Activated CD4-positive, CD25-positive, alpha-beta regulatory T cell (primary cell): ENCODE measurements around the gene CALU.

Source experiments
- DNase-seq, 4 experiments: peaks; one replicate each; lab custom pipeline; 2025; lab: John Stamatoyannopoulos, UW

CALU gene

DNA sequence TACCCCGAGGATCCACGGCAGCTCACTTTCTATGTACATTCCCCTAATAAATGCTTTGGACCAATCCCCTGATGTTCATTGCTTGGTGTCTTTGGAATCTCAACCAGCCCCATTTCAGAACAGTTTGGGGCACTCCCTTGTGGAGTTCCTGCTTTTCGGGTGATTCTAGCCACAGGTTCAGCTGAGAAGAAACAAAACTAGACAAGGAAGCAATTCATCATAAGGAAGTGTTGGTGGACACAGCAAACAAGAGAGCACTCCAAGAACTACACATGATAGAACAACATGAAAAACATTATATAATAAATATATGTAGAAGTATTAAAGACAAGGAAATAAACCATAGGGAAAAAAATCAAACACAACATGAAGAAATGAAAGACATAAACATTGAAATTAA is 46.6 kb downstream of the CALU start:
- DNase-seq = no peak

DNA sequence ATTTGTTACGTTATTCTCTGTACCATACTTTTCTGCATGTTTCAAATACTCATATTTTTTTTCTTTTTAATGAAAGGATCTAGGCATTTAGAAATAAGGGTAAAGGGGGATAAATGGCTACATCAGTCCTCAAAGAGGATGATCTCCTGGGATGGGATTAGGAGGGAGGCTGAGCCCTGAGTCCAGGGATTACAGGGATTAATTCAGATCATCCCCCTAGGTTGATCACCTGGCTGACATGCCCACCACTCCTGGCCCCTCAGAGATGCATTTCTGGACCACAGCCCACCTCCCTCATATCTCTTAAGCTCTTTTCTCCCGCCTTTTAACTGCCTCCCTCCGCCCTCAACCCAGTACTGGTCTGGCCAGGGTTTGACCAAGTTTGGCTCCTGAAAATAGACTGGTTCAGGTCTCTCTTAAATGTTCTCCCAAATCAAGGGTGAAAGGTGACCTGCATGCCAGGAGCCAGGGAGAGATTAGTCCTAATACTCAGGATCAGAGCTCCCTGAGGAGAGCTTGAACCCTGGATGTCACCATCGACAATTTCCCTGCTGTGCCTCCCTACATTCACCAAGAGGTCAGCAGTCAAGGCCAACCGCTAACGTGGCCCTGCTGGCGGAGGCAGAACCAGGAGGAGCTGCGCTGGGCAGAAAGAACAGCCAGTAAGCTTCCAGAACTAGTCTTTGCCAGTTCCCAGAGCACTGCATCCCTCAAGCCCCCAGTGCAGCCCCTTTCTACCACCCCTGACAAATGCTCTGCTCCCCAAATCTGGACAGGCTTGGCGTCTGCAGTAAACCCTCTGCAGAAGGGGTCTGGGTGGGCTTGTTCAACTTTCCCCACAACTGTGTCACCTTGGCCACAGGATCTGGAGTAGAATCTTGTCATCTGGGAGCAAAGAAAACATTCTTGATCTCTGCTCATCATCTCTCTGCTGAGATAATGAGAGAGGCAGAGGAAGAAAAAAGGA is 49.6 kb downstream of the CALU start:
- no peak for DNase-seq

DNA sequence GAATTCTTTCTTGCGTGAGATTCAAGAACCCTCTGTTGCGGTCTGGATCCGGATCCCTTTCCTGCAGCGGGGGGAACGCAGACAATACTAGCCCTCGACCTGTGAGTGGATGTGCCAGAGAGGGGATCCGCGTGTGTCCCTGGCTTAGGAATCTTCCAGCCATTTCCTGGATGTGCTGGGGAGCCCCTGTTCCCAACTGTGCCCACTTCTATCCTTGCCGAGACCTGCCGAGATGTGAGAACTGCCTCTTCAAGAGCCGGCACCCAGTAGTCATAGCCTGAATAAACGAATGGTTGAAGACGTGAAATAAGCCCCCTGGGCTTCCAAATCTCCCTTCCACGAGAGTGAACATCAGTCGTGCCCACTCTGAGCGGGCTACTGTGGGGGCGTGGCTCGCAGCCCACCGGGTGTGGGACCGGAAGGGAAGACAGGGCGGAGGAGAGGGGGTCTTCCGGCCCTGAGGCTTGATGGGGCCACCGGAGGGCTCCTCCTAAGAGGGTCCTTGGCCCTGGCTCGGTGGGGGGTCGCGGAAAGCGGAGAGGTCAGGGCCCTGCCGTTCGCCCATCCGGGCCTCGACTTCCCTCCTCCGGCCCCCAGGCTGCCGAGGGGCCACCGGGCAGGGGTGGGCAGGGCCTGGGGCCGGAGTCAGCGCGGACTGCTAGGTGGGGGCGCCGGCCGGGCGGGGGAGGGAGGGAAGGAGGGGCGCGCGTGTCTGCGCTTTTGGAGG is 51.3 kb downstream of the CALU start:
- no peak for DNase-seq

DNA sequence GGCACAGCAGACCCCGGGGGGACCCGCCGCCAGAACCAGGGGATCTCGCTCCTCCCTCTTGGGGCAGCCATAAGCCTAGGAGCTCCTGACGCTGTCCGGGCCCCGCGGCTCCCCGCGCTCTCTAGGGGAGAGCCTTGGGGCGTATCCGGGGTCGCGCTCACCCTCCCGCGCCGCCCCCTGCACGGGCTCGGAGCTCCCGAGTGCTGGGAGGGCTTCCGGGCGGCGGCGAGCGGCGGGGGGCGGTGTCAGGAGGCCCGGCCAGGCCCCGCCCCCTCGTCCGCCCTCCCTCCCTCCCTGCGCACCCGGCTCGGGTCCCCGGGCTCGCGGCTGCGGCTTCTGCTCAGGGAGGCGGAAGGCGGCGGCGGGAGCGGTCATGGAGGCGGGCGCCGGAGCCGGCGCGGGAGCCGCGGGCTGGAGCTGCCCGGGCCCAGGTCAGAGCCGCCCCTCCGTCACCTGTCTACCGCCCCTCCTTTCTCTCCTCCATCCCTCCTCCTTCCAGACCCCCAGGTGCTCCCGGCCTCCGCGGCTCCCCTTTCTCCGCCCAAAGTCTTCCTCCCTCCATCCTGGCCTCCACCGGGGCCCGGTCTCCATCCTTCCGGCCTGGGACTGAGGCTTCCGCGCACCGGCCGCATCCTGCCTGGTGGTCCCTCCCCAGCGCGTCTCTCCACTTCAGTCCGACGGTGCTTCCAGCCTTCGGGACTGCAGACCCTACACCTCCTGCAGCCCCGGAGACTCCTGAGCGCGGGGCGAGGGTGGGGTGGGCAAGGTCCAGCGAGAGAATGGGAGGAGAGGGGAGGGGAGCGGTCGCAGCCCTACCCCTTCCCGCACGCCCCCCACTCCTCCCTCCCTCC is 52.2 kb downstream of the CALU start, which contains the start of gene CCDC136:
TSS of gene CCDC136 (plus strand) at position 848 of the 851 bp plus-strand sequence. CDS start 444 bp downstream, outside the sequence.
- peak; percentile 32 to 72 (median 58) for DNase-seq

DNA sequence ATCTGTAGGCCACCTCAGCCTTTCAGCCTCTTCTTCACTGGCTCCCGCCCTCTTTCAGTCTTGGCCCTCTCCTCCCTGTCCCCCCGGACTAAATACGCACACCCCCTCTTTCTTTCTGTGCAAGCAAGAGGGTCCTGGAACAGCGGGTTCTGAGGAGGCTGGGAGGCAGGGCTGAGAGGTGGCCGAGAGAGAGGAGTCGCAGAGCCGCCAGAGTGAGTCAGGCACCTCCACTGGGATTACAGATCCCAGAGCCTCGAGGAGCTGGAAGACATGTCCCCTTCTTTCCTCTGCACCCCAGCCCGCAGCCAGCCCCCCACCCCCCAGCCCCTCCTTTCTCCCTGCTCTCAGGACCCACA is 52.8 kb downstream of the CALU start:
- DNase-seq = no peak

DNA sequence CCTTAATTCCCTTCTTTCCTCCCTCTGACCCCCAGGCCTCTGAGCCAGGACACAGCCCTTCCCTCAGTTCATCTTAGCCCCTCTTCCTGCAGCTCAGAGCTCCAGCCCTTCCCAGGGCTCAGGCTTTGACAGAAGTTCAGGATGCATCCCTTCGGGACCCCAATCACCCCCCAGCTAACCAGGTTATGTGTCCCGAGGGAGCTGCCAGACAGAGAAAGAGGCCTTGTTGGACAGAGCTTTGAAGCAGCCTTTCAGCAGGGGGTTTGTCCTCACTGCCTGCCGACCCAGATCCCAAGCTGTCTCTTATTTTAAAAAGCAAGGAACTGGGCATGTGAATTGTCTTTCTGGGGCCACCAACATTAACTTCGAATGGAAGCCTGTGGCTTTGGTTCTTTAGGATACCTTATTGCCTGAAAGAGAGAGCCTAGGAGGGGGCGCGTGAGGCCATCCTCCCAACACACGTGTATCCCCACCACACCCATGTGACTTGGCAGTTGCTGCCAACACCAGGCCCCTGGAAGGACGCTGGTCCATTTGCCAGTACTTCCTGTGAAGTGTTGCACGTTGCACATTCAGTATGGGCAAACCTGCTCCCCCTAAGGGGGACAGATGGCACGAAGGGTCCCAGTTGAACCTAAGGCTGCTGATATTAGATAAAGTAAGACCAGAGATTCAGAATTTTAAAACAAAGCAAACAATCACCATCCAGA is 53.5 kb downstream of the CALU start:
- no peak for DNase-seq

DNA sequence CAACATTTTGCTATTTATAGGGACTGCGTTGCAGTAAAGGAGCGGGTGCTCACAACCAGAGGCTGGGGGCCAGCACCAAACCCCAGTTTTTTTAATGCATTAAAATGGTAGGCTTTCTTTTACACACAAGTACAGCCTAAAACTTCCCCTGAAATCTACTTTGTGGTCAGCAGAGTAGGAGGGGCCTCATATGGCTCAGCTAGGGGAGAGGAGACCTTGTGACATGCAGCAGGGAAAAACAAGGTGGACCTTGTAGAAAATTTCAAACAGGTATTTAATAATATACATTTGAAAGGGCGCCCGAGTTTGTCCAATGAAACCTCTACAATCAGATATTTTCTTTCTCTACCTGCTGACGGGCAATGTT is 54.0 kb downstream of the CALU start:
- DNase-seq = no peak

DNA sequence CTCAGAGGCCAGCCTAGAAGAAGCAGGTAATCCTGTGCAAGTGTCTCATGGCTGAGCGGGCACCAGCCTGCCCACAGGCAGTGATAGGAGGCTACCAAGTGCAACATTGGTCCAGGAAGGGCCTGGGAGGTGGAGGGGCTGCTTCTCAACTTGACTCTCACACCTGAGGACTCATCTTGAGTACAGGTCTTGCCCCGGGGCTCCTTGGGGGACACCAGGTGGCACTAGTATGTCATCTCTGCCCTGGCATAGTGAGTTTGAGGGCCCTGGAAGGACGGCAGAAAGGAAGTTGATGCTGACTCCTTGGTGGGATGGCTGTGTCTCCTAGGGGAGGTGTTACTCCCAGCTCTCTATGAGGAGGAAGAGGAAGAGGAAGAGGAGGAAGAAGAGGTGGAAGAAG is 54.9 kb downstream of the CALU start:
- DNase-seq = no peak

DNA sequence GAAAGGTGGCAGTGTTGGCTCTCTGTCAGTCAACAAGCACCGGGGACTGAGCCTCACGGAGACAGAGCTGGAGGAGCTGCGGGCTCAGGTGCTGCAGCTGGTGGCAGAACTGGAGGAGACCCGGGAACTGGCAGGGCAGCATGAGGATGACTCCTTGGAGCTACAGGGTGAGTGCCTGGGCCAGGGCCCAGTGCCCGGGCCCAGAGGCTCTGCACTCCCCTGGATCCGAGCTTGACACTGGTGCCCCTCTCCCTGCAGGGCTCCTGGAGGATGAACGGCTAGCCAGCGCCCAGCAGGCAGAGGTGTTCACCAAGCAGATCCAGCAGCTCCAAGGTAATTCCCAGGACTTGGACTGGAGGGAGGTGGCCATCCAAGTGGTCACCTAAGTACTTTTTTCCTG is 55.3 kb downstream of the CALU start:
- DNase-seq = no peak

DNA sequence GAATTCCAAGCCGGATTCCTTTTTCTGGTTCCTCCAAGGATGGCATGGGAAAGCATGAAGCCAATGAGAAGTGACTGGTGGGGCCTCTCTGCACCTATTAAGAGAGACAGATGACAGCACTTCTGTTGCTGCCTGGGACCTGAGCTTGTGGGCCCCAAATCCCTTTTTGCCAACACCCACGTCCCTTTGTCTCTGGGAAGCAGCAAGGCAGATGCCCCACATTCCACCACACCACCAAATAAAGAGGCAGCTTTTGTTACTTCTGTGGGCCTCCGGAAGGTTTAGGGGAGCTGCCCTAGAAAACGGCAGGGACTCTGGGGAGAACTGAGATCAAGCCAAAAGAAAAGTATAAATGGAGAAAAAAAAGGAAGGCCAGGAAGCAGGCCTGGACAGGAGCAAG is 56.0 kb downstream of the CALU start:
- no peak for DNase-seq

DNA sequence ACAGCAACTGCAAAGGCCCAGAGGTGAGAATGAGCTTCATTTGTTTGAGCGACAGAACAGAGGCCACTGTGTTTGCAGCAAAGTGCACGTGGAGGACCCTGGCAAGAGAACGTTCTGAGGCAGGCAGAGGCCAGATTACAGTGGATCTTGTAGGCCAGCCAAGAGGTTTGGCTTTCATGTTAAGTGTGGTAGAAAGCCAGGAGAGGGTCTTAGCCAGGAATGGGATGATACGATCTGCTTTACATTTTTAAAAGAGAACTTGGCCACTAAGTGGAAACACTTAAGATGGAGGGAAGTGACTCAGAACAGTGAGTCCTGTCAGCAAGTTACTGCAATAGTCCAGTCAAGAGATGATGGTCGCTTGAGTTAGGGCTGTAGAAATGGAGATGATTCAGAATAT is 57.2 kb downstream of the CALU start:
- no peak for DNase-seq

DNA sequence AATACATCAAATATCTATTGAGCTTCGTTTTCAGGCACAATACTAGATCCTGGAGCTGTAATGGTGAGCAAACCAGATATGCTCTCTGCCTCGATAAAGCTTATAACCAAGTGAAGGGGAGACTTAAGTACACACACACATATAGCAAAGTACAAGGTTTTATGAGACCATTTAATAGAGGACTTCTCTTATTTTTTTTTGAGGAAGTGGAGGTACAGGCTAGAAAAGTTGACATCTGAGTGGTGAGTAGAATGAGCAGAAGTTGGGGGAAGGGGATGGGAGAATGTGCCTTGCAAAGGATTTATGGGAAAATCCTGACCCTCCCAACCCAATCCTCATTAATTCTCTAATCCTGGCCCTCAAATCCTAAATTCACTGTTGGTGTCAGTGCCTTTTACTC is 60.3 kb downstream of the CALU start:
- DNase-seq = no peak

DNA sequence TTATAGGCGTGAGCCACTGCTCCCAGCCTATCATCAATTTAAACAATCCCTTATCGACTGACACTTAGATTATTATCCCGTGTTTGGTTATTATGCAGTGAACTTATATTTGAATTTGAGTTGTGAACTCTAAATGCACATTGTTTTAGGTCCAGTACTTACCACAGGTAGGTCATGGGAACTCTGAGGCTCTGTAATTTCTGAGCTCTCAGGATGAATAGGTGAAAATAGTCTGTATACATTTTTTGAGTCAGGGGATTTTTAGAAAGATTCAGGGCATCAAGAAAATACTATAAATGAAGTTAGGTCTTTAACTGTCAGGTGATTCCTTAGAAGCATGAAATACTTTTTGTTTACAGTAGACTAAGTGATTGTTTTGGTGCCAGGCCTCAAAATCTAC is 61.4 kb downstream of the CALU start:
- DNase-seq = no peak

DNA sequence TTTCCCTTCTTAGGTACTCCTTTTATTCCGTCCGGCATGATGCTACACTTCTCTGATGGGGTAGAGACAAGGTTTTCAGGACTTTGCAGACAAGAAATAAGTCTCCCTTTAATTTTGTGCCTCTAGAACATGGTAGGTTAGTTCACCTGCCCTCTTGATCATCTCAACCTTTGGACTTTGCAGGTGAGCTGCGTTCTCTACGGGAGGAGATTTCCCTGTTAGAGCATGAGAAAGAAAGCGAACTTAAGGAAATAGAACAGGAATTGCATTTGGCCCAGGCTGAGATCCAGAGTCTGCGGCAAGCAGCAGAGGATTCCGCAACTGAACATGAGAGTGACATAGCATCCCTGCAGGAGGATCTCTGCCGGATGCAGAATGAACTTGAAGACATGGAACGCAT is 61.8 kb downstream of the CALU start:
- DNase-seq = no peak

DNA sequence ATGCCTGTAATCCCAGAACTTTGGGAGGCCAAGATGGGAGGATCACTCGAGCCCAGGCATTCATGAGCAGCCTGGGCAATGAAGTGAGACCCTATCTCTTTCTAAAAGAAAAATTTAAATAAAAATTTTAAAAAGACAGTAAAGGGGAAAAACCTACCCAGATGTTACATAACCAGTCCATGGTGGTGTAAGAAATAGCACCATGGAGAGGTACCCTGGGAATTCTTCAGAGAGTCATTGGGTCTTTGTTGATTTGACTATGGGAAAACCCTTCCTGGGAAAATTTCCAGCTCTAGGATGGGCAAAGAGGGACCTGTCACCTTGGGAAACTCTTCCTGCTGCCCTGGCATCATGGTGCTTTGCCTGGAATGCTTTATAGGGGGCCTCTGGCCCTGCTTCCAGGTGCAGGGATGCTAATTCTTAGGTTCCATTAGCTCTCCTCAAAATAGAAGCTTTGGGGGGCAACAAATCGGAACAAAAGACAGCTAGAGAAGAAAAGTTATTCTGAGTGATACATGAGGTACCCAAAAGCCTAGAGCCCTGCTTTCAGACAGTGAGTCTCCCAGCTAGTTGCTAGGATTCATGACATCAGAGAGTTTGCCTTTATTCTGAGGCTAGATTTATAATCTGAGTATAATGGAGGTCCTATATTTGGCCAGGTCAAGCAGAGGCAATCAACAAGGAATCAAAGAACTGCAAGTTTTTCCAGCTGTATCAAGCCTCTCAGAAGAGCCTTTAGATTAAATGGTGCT is 62.7 kb downstream of the CALU start:
- no peak for DNase-seq

DNA sequence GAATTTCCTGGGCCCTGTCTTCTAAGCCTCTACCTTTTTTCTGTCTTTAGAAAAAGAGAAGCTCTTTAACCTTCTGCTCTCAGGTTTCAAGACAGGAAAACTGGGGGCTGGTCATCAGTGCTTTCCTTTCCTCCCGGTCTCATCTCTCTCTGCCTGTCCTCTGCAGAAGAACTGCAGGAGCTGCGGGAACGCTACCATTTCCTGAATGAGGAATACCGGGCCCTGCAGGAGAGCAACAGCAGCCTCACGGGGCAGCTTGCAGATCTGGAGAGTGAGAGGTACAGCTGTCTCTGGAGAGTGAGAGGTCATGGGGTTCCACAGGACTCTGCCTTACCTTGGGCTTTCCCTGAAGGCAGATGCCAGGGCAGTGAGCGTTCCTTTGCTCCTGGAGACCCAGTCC is 65.3 kb downstream of the CALU start:
- DNase-seq = no peak

DNA sequence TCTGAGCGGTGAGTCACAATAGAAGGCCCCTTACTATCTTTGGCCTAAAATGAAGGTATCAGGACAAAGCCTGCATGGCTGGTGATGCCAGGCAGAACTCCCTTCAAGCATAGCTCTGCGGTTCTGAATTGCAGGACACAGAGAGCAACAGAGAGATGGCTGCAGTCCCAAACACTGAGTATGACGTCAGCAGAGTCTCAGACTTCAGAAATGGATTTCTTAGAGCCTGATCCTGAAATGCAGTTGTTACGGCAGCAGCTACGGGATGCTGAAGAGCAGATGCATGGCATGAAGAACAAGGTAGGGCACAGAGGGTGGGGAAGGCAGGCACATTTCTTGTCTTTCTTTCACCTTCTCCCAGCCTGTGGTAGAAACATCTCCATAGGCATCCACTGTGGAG is 66.1 kb downstream of the CALU start:
- DNase-seq = no peak

DNA sequence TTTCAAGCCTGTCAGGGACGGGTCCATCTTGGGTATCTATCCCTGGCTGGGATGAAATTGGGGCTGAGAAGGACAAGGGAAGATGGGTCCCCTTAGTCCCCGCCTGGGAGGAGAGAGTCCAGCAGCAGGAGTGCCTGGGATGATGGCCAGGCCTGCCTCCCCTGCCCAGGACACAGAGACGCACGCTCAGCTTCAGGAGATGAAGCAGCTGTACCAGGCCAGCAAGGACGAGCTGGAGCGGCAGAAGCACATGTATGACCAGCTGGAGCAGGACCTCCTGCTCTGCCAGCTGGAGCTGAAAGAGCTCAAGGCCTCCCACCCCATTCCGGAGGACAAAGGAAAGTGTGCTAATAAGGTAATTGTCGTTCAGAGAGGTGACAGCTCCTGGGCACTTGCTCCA is 68.0 kb downstream of the CALU start:
- DNase-seq = no peak

DNA sequence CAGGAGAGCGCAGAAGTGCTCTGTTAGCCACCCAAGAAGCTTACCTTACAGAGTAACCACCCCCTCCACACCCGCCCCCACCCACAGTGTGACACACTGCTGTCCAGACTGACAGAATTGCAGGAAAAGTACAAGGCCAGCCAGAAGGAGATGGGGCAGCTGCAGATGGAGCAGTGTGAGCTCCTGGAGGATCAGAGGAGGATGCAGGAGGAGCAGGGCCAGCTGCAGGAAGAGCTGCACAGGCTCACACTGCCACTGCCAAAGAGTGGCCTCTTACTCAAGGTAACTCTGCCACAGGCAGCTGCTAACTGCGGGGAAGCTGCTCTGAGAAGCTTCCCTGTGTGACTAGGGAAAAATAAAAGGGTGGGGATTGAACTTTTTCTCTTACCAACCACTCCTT is 70.2 kb downstream of the CALU start:
- no peak for DNase-seq

DNA sequence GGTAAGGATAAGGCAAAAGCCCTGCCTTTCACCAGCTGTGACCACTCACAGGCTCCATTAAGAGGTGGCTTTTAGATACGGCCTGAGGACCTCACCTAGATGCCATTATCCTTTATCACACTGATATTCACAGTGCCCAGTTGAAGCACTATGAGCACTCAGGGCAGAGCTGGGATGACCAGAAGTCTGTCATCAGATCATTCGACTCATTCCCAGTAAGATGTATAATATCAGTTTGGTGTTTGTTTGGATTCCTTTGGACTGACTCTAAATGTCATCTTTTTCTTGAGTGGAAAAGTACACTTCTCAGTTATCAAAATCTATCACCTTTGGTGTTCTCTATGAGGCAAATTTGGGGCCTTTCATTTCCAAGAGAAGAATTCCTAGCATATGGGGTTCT is 71.3 kb downstream of the CALU start:
- DNase-seq = no peak

DNA sequence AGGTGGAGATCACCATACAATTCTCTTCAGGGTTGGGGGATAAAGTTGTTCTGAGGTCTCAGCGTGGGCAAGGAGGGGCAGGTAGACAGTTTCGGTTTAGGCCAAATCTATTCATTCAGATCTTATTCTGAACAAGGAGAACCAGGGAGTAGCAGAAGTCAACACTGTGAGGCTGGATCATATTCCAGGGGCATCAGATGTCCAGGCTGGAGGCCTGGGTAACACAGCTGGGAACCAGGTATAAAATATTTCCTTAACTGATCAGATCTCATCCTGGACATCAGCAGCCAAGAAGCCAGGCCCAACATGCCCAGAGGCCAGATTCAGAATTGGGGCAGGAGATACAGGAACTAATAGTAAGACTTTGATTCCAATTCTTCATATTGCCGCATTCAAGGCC is 71.8 kb downstream of the CALU start:
- DNase-seq = no peak
